Lower leg skin (tissue), 4 donors: Measurements from ENCODE around the gene C1orf50. TPM values are rescaled to one million over a fixed set of nuclear protein-coding genes. Genes with fewer than 3 reads are reported as not detected.
"Not testable (repeated sequence)": the region's sequence is repeated elsewhere in the genome, so short reads cannot be mapped to it uniquely, and the experiment has no call there.

ENCODE experiments used
- DNase-seq, 2 donors: peaks; one replicate each; pipeline ENCODE4 v3.0.0-alpha.2; 2019; ENCODE audit warnings: low spot score in 2 of 2
- H3K4me3 ChIP-seq: fragments of 200-600 bp; sonication (generic); 2 replicates; pipeline ENCODE4 v1.5.1; 2017; ENCODE audit warnings: mild to moderate bottlenecking, low read depth; ENCODE audit not compliant: poor library complexity, severe bottlenecking
- CTCF ChIP-seq, 3 donors: fragments of 450-650 bp; IDR thresholded peaks; one replicate each; pipeline ENCODE4 v1.5.1; 2016; ENCODE audit warnings: antibody characterized with exemption in 3 of 3, mild to moderate bottlenecking in 3 of 3, moderate library complexity in 2 of 3
- POLR2A ChIP-seq, 2 donors: fragments of 450-650 bp; IDR thresholded peaks; one replicate each; pipeline ENCODE4 v1.6.1; 2016 to 2017; ENCODE audit warnings: antibody characterized with exemption in 2 of 2, mild to moderate bottlenecking in 1 of 2, moderate library complexity in 1 of 2
- WGBS, 2 donors: methylation state at CpG; one replicate each; pipeline ENCODE4 v1.1.5; 2018; 5-methylcytosine and 5-hydroxymethylcytosine counted together
- intact Hi-C: fragments of 100-400 bp; cut with DNase I; formaldehyde crosslinking; loops from one replicate; pipeline ENCODE4 v1.15.0; 2023; ENCODE audit warnings: low total_unique reads
- total RNA-seq, 4 donors: library from RNA; depleted of rRNA; stranded (reverse); fragments of >200 nt; gene quantifications; one replicate each; pipeline ENCODE4 v1.1.0, GENCODE V29; 2016

C1orf50 gene
- 1 to 10 TPM; 2.5 to 6.7 (median 3.6) TPM for total RNA-seq

- peak within 1 kb of the TSS; percentile 96 for H3K4me3 ChIP-seq
- DNase-seq: peak; percentile 100
- 0 to 1% methylated on average over 30 to 46 of the region's 82 CpGs for WGBS, 2 donors
- peak in 1 of 2 donors; percentile 85 for TF ChIP-seq POLR2A (IDR thresholded peaks at IDR 0.05)
- TF ChIP-seq CTCF (IDR thresholded peaks at IDR 0.05): no peak
- intact Hi-C loops: no loop called here
These were observed at the start of gene C1orf50, which contains the start of gene P3H1 for GRCh38 chr1:42766741-42767509. Gene C1orf50, plus strand, starts transcription at chr1:42767249. Its CDS starts 63 bp downstream, at chr1:42767312. Gene P3H1, minus strand, starts transcription at chr1:42767028. Its CDS starts 57 bp downstream, at chr1:42766971.

GRCh38 chr1:42720868-42721267, 46.2 kb upstream of the C1orf50 start:
- no peak overlapping the region for H3K4me3 ChIP-seq
- TF ChIP-seq CTCF (IDR thresholded peaks at IDR 0.05): no peak
- TF ChIP-seq POLR2A (IDR thresholded peaks at IDR 0.05): no peak
- 90 to 100% methylated on average over 1 of the region's 1 CpG for WGBS, 2 donors
- peak in 1 of 2 donors; percentile 25 for DNase-seq
- intact Hi-C loops: no loop called here

DNA sequence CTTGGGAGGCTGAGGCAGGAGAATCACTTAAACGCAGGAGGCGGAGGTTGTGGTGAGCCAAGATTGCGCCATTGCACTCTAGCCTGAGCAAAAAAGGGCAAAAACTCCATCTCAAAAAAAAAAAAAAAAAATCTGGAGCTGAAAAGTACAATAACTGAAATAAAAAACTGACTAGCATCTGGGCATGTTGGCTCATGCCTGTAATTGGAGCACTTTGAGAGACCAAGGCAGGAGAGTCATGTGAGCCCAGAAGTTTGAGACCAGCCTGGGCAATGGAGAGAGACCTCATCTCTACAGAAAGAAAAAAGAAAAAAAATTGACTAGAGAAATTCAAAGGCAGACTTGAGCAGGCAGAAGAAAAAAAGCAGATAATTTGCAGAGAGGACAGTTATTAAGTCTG, 45.1 kb upstream of the C1orf50 start:
- DNase-seq: peak in 1 of 2 donors; percentile 23
- intact Hi-C loops: no loop called here
- no peak overlapping the region for H3K4me3 ChIP-seq
- TF ChIP-seq CTCF (IDR thresholded peaks at IDR 0.05): no peak
- no peak for TF ChIP-seq POLR2A (IDR thresholded peaks at IDR 0.05)
- WGBS, 2 donors: 95 to 100% methylated on average over 3 of the region's 3 CpGs

- intact Hi-C loops, H3K4me3 ChIP-seq: not testable (repeated sequence)
- 92 to 93% methylated on average over 2 of the region's 2 CpGs for WGBS, 2 donors
- peak in 1 of 2 donors; percentile 58 for DNase-seq
These were observed 44.6 kb upstream of the C1orf50 start for GRCh38 chr1:42722403-42722802.

DNA sequence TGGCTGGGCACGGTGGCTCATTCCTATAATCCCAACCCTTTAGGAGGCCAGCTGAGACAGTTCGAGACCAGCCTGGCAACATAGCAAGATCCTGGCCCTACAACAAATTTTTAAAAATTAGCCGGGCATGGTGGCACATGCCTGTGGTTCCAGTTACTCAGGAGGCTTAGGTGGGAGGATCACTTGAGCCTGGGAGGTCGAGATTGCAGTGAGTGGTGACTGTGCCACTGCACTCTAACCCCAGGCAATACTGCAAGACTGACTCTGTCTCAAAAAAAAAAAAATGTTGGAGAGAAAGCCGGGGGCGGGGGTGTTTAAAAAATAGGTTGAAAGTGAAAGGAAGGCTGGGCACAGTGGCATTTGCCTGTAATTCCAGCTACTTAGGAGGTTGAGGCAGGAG, 43.5 kb upstream of the C1orf50 start:
- peak in 1 of 2 donors; percentile 17 for DNase-seq
- WGBS, 2 donors: 55 to 64% methylated on average over 6 of the region's 6 CpGs
- intact Hi-C loops: no loop called here
- H3K4me3 ChIP-seq: no peak overlapping the region
- no peak for TF ChIP-seq POLR2A (IDR thresholded peaks at IDR 0.05)
- no peak for TF ChIP-seq CTCF (IDR thresholded peaks at IDR 0.05)

GRCh38 chr1:42725820-42726219, 41.2 kb upstream of the C1orf50 start:
- 93 to 99% methylated on average over 4 of the region's 4 CpGs for WGBS, 2 donors
- peak in 1 of 2 donors; percentile 45 for DNase-seq
- intact Hi-C loops, H3K4me3 ChIP-seq: not testable (repeated sequence)

DNA sequence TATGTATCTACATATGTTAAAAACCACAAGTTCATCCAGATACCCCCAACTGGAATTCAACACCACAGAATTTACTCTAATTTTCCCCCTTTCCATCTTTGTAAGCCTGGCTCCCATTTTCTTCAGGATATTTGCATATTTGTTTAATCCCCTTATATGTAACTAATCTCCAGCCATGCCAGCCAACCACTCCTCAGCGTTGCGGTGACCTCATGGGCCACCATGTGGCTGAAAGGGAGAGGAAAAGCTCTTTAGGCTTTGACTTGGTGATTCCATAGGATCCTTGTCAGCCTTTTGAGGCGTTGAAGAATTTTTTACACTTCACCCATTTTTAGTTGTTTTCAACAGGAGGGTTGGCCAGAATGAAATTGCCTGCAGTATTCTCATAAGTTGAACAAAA, 37.0 kb upstream of the C1orf50 start:
- DNase-seq: peak in 1 of 2 donors; percentile 56
- H3K4me3 ChIP-seq: no peak overlapping the region
- TF ChIP-seq CTCF (IDR thresholded peaks at IDR 0.05) (no peak), POLR2A (IDR thresholded peaks at IDR 0.05) (no peak)
- WGBS, 2 donors: 88 to 89% methylated on average over 3 of the region's 3 CpGs
- intact Hi-C loops: no loop called here
